B cell (primary cell): ENCODE data around the gene CSNK1G3. TPM values are rescaled to one million over a fixed set of nuclear protein-coding genes. Genes with fewer than 3 reads are reported as not detected.

Source experiments
- ATAC-seq: fragments of 200-7000 bp; cut with Tn5 transposase; one replicate; pipeline ENCODE4 v1.10.0; 2021; ENCODE audit warnings: low read depth, mild to moderate bottlenecking, moderate number of reproducible peaks, moderate library complexity
- CTCF ChIA-PET: fragments of 350-600 bp; sonication (Branson Sonifier 250); formaldehyde crosslinking; loops from one replicate; lab custom pipeline; 2021; ENCODE audit warnings: antibody characterized with exemption, inconsistent platforms; lab: Charles Lee
- POLR2A ChIA-PET: fragments of 350-600 bp; sonication (Branson Sonifier 250); formaldehyde crosslinking; loops from one replicate; lab custom pipeline; 2021; ENCODE audit warnings: antibody characterized with exemption; lab: Charles Lee
- DNase-seq: peaks from one replicate; pipeline ENCODE4 v3.0.0; 2013
- H2AFZ ChIP-seq: 2 replicates; pipeline ENCODE4 v1.6.1; 2012; ENCODE audit warnings: mild to moderate bottlenecking, low read depth, low read length; ENCODE audit not compliant: insufficient read depth, poor library complexity, severe bottlenecking
- H3K27ac ChIP-seq, 2 donors: 1 replicate in 1 of 2; 2 replicates in 1 of 2; pipeline ENCODE4 v1.5.1; 2012 to 2013; ENCODE audit warnings: low read length in 2 of 2, mild to moderate bottlenecking in 2 of 2, moderate library complexity in 1 of 2
- H3K27me3 ChIP-seq, 4 experiments: fragments of 200-600 bp in 1 of 4; sonication (generic) in 1 of 4; replicated peaks in 1 of 4; 1 replicate in 2 of 4; 2 replicates in 2 of 4; pipeline versions ENCODE4 v1.6.1 to v1.7.0; 2013 to 2016; ENCODE audit warnings: low read length in 3 of 4, mild to moderate bottlenecking in 2 of 4, mixed read lengths in 1 of 4, moderate library complexity in 1 of 4; ENCODE audit not compliant: insufficient read depth in 4 of 4, control insufficient read depth in 3 of 4; ENCODE audit errors: control extremely low read depth in 1 of 4
- H3K36me3 ChIP-seq, 2 experiments: replicated peaks in 1 of 2; 1 replicate in 1 of 2; 2 replicates in 1 of 2; pipeline versions ENCODE4 v1.6.1 to v1.7.1; 2013; ENCODE audit warnings: low read length in 1 of 2; ENCODE audit not compliant: insufficient read depth in 2 of 2, control insufficient read depth in 1 of 2; ENCODE audit errors: control extremely low read depth in 1 of 2, extremely low read depth in 1 of 2
- H3K4me1 ChIP-seq, 2 donors: fragments of 200-600 bp in 1 of 2; sonication (generic) in 1 of 2; 1 replicate in 1 of 2; 2 replicates in 1 of 2; pipeline versions ENCODE4 v1.5.1 to v1.6.1; 2013 to 2017; ENCODE audit warnings: low read length in 2 of 2; ENCODE audit not compliant: control insufficient read depth in 2 of 2, insufficient read depth in 2 of 2
- H3K4me2 ChIP-seq: replicated peaks from 2 replicates; pipeline ENCODE3; 2012; ENCODE audit warnings: mild to moderate bottlenecking, low read depth, low read length; ENCODE audit not compliant: poor library complexity, severe bottlenecking
- H3K4me3 ChIP-seq, 5 experiments: fragments of 200-600 bp in 1 of 5; sonication (generic) in 1 of 5; 1 replicate in 3 of 5; 2 replicates in 2 of 5; pipeline versions ENCODE4 v1.5.1 to v1.7.0; 2011 to 2016; ENCODE audit warnings: low read length in 4 of 5, mild to moderate bottlenecking in 4 of 5, low read depth in 2 of 5, control low read depth in 1 of 5, moderate library complexity in 1 of 5; ENCODE audit not compliant: insufficient read depth in 1 of 5; ENCODE audit errors: control extremely low read depth in 1 of 5, extremely low read depth in 1 of 5
- H3K79me2 ChIP-seq: fragments of 200-600 bp; sonication (generic); one replicate; pipeline ENCODE4 v1.6.0; 2016; ENCODE audit warnings: low read length; ENCODE audit not compliant: control insufficient read depth, insufficient read depth
- H3K9ac ChIP-seq: fragments of 200-600 bp; sonication (generic); 2 replicates; pipeline ENCODE4 v1.6.1; 2017; ENCODE audit warnings: mild to moderate bottlenecking, low read length, moderate library complexity
- H3K9me3 ChIP-seq, 3 donors: one replicate each; pipeline versions ENCODE4 v1.6.1 to v1.7.1; 2013; ENCODE audit warnings: low read length in 2 of 3; ENCODE audit not compliant: control insufficient read depth in 2 of 3, insufficient read depth in 1 of 3; ENCODE audit errors: control extremely low read depth in 1 of 3
- H4K20me1 ChIP-seq: 2 replicates; pipeline ENCODE4 v1.6.0; 2012; ENCODE audit warnings: mild to moderate bottlenecking, low read length; ENCODE audit not compliant: insufficient read depth, control insufficient read depth, poor library complexity, severe bottlenecking
- H3K27ac Mint-ChIP-seq: one replicate; pipeline ENCODE4 v1.8.0; 2021; ENCODE audit warnings: mixed read lengths
- H3K27me3 Mint-ChIP-seq: one replicate; pipeline ENCODE4 v1.8.0; 2021; ENCODE audit warnings: mixed read lengths
- H3K4me1 Mint-ChIP-seq: one replicate; pipeline ENCODE4 v1.8.0; 2021; ENCODE audit warnings: mixed read lengths
- H3K4me3 Mint-ChIP-seq: one replicate; pipeline ENCODE4 v1.8.0; 2021; ENCODE audit warnings: mixed read lengths
- H3K9me3 Mint-ChIP-seq: one replicate; pipeline ENCODE4 v1.8.0; 2022; ENCODE audit warnings: mixed read lengths; ENCODE audit not compliant: insufficient read depth
- EZH2 ChIP-seq: IDR thresholded peaks from 2 replicates; pipeline ENCODE4 v1.6.1; 2012; ENCODE audit warnings: borderline replicate concordance, low read depth, mild to moderate bottlenecking, moderate library complexity, low read length; ENCODE audit not compliant: insufficient read depth, poor library complexity, severe bottlenecking
- WGBS: methylation state at CpG from one replicate; pipeline ENCODE4 v1.1.5; 2013; ENCODE audit warnings: missing lambda C conversion rate; ENCODE audit not compliant: insufficient coverage; 5-methylcytosine and 5-hydroxymethylcytosine counted together
- intact Hi-C: fragments of 100-400 bp; cut with micrococcal nuclease; formaldehyde crosslinking; loops from one replicate; pipeline ENCODE4 v1.10.0; 2022
- polyA plus RNA-seq: library from polyadenylated mRNA; depleted of rRNA; stranded (reverse); fragments of >200 nt; gene quantifications from 2 replicates; pipeline ENCODE4 v1.2.3, GENCODE V29; 2012
- total RNA-seq, 2 donors: library from RNA; stranded (reverse); fragments of 120-200 nt in 1 of 2; gene quantifications; 1 replicate in 1 of 2; 2 replicates in 1 of 2; pipeline versions ENCODE4 v1.2.3 to v1.2.4, GENCODE V29; 2013 to 2022
- TF ChIP-seq, protein P1 (sequence below): fragments of 200-600 bp; IDR thresholded peaks from one replicate; pipeline ENCODE4 v1.8.0; 2022; ENCODE audit warnings: antibody characterized with exemption, mild to moderate bottlenecking

The CSNK1G3 gene
- total and polyA plus RNA-seq, 2 donors (not counting 1 experiment from before 2014, with no cell fraction given) = 20.8 to 140 TPM

- peaks cover 78% of the 10 kb centered on the region for H3K4me1 Mint-ChIP-seq
Measured at GRCh38 chr5:123517476-123517875, 5.5 kb downstream of the CSNK1G3 start.

GRCh38 chr5:123518111-123518510 lies 6.1 kb downstream of the CSNK1G3 start:
- intact Hi-C loops = loop anchor here (5.0 to 10.0 kb wide), 2 partner anchors 539 to 813 kb away; no protein-coding TSS in a partner anchor
- peak; percentile 39 for DNase-seq
- Histone ChIP-seq H3K4me2 (peak overlapping the region; percentile 68), H3K27me3 (no peaks in the 10 kb centered on the region), H4K20me1 (no peaks in the 10 kb centered on the region), H2AFZ (no peak overlapping the region), H3K9ac (peak overlapping the region; percentile 8), H3K36me3 (no peaks in the 10 kb centered on the region), H3K4me1 (peaks cover 65 to 88% of the 10 kb centered on the region in 2 donors), H3K27ac (peak overlapping the region; percentile 74 to 80), H3K4me3 (peak overlapping the region in 1 of 5 experiments; percentile 6), H3K79me2 (peaks cover 99% of the 10 kb centered on the region), H3K9me3 (peaks cover 0 to 5% (median 0%) of the 10 kb centered on the region in 3 donors)
- Mint-ChIP-seq H3K27me3 (no peaks in the 10 kb centered on the region), H3K4me1 (peaks cover 80% of the 10 kb centered on the region), H3K9me3 (no peaks in the 10 kb centered on the region), H3K27ac (peak overlapping the region; percentile 80), H3K4me3 (peak overlapping the region; percentile 62)
- no peak for TF ChIP-seq EZH2
- TF ChIP-seq, protein P1, sequence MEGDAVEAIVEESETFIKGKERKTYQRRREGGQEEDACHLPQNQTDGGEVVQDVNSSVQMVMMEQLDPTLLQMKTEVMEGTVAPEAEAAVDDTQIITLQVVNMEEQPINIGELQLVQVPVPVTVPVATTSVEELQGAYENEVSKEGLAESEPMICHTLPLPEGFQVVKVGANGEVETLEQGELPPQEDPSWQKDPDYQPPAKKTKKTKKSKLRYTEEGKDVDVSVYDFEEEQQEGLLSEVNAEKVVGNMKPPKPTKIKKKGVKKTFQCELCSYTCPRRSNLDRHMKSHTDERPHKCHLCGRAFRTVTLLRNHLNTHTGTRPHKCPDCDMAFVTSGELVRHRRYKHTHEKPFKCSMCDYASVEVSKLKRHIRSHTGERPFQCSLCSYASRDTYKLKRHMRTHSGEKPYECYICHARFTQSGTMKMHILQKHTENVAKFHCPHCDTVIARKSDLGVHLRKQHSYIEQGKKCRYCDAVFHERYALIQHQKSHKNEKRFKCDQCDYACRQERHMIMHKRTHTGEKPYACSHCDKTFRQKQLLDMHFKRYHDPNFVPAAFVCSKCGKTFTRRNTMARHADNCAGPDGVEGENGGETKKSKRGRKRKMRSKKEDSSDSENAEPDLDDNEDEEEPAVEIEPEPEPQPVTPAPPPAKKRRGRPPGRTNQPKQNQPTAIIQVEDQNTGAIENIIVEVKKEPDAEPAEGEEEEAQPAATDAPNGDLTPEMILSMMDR = no peak
- ChIA-PET POLR2A (interaction anchor here (0.9 kb wide), 1 partner anchor 95 kb away, joined by 14 read pairs; the partner anchor contains the start of gene CEP120), CTCF (interaction anchor here (0.7 to 3.3 kb wide), 4 partner anchors 28 to 95 kb away, joined by 3 to 20 read pairs (median 4); partner anchors contain the start of gene CEP120)
- ATAC-seq = peak; percentile 24

More at GRCh38 chr5:123517476-123517875, 5.5 kb downstream of the CSNK1G3 start:
- Histone ChIP-seq H3K79me2 (peaks cover 98% of the 10 kb centered on the region), H3K4me1 (peaks cover 63 to 85% of the 10 kb centered on the region in 2 donors), H3K9ac (peak overlapping the region; percentile 22), H3K4me3 (peak overlapping the region in 2 of 5 experiments; percentile 16 to 43), H3K4me2 (peak overlapping the region; percentile 68), H3K27ac (peak overlapping the region; percentile 74 to 80), H2AFZ (peak overlapping the region; percentile 15), H3K9me3 (peaks cover 0 to 5% (median 0%) of the 10 kb centered on the region in 3 donors), H3K36me3 (no peaks in the 10 kb centered on the region), H4K20me1 (no peaks in the 10 kb centered on the region), H3K27me3 (no peaks in the 10 kb centered on the region)
- Mint-ChIP-seq H3K27ac (peak overlapping the region; percentile 81), H3K27me3 (no peaks in the 10 kb centered on the region), H3K4me3 (peak overlapping the region; percentile 68), H3K9me3 (no peaks in the 10 kb centered on the region)
- ATAC-seq (peak; percentile 19), DNase-seq (peak; percentile 52)
- TF ChIP-seq, protein P1 = no peak
- TF ChIP-seq EZH2 = no peak
- no CpG with 5 or more reads among the region's 3 CpGs for WGBS
- intact Hi-C loops = loop anchor here (2.0 to 10.0 kb wide), 3 partner anchors 93 to 813 kb away; no protein-coding TSS in a partner anchor
- CTCF ChIA-PET = interaction anchor here (0.7 to 3.3 kb wide), 5 partner anchors 28 to 1208 kb away, joined by 3 to 20 read pairs (median 4); partner anchors contain the start of gene CEP120
- POLR2A ChIA-PET = interaction anchor here (0.9 kb wide), 1 partner anchor 94 kb away, joined by 14 read pairs; the partner anchor contains the start of gene CEP120
